GM23248 (cell line): ENCODE data around the gene NOP53. TPM values are rescaled to one million over a fixed set of nuclear protein-coding genes. Genes with fewer than 3 reads are reported as not detected.

Experiments used
- DNase-seq: peaks from one replicate; pipeline ENCODE4 v3.0.0-alpha.2; 2015
- H2AFZ ChIP-seq: fragments of 200-600 bp; sonication (generic); 2 replicates; pipeline ENCODE4 v1.6.1; 2016; ENCODE audit warnings: antibody characterized with exemption
- H3F3A ChIP-seq: fragments of 200-600 bp; sonication (generic); 2 replicates; pipeline ENCODE4 v1.6.1; 2016; ENCODE audit warnings: mild to moderate bottlenecking, antibody characterized with exemption, mixed run types; ENCODE audit not compliant: insufficient read depth
- H3K27ac ChIP-seq: fragments of 200-600 bp; sonication (generic); 2 replicates; pipeline ENCODE4 v1.5.1; 2016; ENCODE audit warnings: mild to moderate bottlenecking
- H3K27me3 ChIP-seq: fragments of 200-600 bp; sonication (generic); replicated peaks from 2 replicates; pipeline ENCODE4 v1.6.1; 2016; ENCODE audit warnings: mild to moderate bottlenecking; ENCODE audit not compliant: insufficient read depth
- H3K36me3 ChIP-seq: fragments of 200-600 bp; sonication (generic); 2 replicates; pipeline ENCODE4 v1.6.1; 2016; ENCODE audit warnings: low read depth, mild to moderate bottlenecking
- H3K4me1 ChIP-seq: fragments of 200-600 bp; sonication (generic); 2 replicates; pipeline ENCODE4 v1.6.1; 2016; ENCODE audit warnings: mild to moderate bottlenecking; ENCODE audit not compliant: insufficient read depth
- H3K4me2 ChIP-seq: fragments of 200-600 bp; sonication (generic); one replicate; pipeline ENCODE4 v1.6.1; 2016; ENCODE audit warnings: mild to moderate bottlenecking; ENCODE audit not compliant: unreplicated experiment
- H3K4me3 ChIP-seq: fragments of 200-600 bp; sonication (generic); 2 replicates; pipeline ENCODE4 v1.5.1; 2016; ENCODE audit warnings: mild to moderate bottlenecking
- H3K79me2 ChIP-seq: fragments of 200-600 bp; sonication (generic); 2 replicates; pipeline ENCODE4 v1.6.1; 2016; ENCODE audit warnings: mild to moderate bottlenecking; ENCODE audit not compliant: insufficient read depth
- H3K9ac ChIP-seq: fragments of 200-600 bp; sonication (generic); 2 replicates; pipeline ENCODE4 v1.6.1; 2016; ENCODE audit warnings: mild to moderate bottlenecking
- H3K9me2 ChIP-seq: fragments of 200-600 bp; sonication (generic); 2 replicates; pipeline ENCODE4 v1.6.1; 2016; ENCODE audit warnings: mixed run types, mild to moderate bottlenecking, moderate library complexity; ENCODE audit not compliant: insufficient read depth
- H3K9me3 ChIP-seq: fragments of 200-600 bp; sonication (generic); one replicate; pipeline ENCODE4 v1.6.1; 2017; ENCODE audit warnings: low read depth
- H4K20me1 ChIP-seq: fragments of 200-600 bp; sonication (generic); 2 replicates; pipeline ENCODE4 v1.6.0; 2016; ENCODE audit not compliant: insufficient read depth
- EZH2 ChIP-seq: fragments of 200-600 bp; sonication (generic); IDR thresholded peaks from 2 replicates; pipeline ENCODE4 v1.6.1; 2018; ENCODE audit warnings: antibody characterized with exemption, mild to moderate bottlenecking; ENCODE audit not compliant: insufficient read depth, poor library complexity, severe bottlenecking
- EZH2phosphoT487 ChIP-seq: fragments of 200-600 bp; sonication (generic); IDR thresholded peaks from 2 replicates; pipeline ENCODE4 v1.6.1; 2018; ENCODE audit warnings: antibody characterized with exemption, moderate library complexity, mild to moderate bottlenecking, low read depth; ENCODE audit not compliant: insufficient read depth
- WGBS, 2 experiments: methylation state at CpG; one replicate each; pipeline ENCODE4 v1.1.6; 2015 to 2017; ENCODE audit warnings: low lambda C conversion rate in 2 of 2, low coverage in 1 of 2; ENCODE audit errors: missing lambda C conversion rate in 2 of 2; 5-methylcytosine and 5-hydroxymethylcytosine counted together
- in situ Hi-C: fragments of 300-500 bp; cut with MboI; formaldehyde crosslinking; loops from 2 replicates; pipeline ENCODE4 v1.15.0; 2020
- polyA plus RNA-seq: library from polyadenylated mRNA; unstranded; fragments of >200 nt; fragmentation: Nextera tagmentation; extraction: Ambion mirVana; gene quantifications from 2 replicates; pipeline ENCODE4 v1.2.1, GENCODE V29; 2016
- total RNA-seq: library from RNA; depleted of rRNA; stranded (reverse); fragments of >200 nt; shearing (Covaris generic); gene quantifications from 2 replicates; pipeline ENCODE4 v1.2.3, GENCODE V29; 2014

Gene NOP53
- total and polyA plus RNA-seq, 2 experiments from 2014 or later = 40.7 to 62.8 TPM

- peaks cover 6% of the 10 kb centered on the region; the same call in 1 of the 2 replicates for H3F3A ChIP-seq
- no peak overlapping the region for H3K27ac ChIP-seq
- no peak overlapping the region for H3K4me3 ChIP-seq
- TF ChIP-seq EZH2phosphoT487 (no peak), EZH2 (no peak)
- H3K9ac ChIP-seq = no peak overlapping the region
- WGBS, 2 experiments = 84 to 87% methylated on average over 5 of the region's 5 CpGs
- H3K9me2 ChIP-seq = no peaks in the 10 kb centered on the region
- no peaks in the 10 kb centered on the region for H3K9me3 ChIP-seq
- no peaks in the 10 kb centered on the region for H4K20me1 ChIP-seq
- no peaks in the 10 kb centered on the region for H3K4me1 ChIP-seq
- no peaks in the 10 kb centered on the region for H3K27me3 ChIP-seq
- peaks cover 22% of the 10 kb centered on the region; the same call in 1 of the 2 replicates for H3K36me3 ChIP-seq
- DNase-seq = no peak
- no peaks in the 10 kb centered on the region for H3K79me2 ChIP-seq
- H3K4me2 ChIP-seq = no peak overlapping the region
- in situ Hi-C loops = no loop called here
- no peak overlapping the region for H2AFZ ChIP-seq
Measured at GRCh38 chr19:47758443-47758804, 13.1 kb downstream of the NOP53 start.

- Histone ChIP-seq H3K27ac (no peak overlapping the region), H3K9me2 (no peaks in the 10 kb centered on the region), H3K4me2 (no peak overlapping the region), H4K20me1 (no peaks in the 10 kb centered on the region), H3K4me1 (no peaks in the 10 kb centered on the region), H3K27me3 (no peaks in the 10 kb centered on the region), H3K9ac (no peak overlapping the region), H2AFZ (no peak overlapping the region), H3K79me2 (no peaks in the 10 kb centered on the region), H3F3A (peaks cover 6% of the 10 kb centered on the region; the same call in 1 of the 2 replicates), H3K4me3 (no peak overlapping the region), H3K36me3 (peaks cover 17% of the 10 kb centered on the region; the same call in 1 of the 2 replicates), H3K9me3 (no peaks in the 10 kb centered on the region)
- TF ChIP-seq EZH2phosphoT487 (no peak), EZH2 (no peak)
- WGBS, 2 experiments = 88 to 90% methylated on average over 5 of the region's 5 CpGs
- in situ Hi-C loops = no loop called here
- DNase-seq = no peak
Measured at GRCh38 chr19:47760632-47760999, 15.3 kb downstream of the NOP53 start.

GRCh38 chr19:47761566-47761965, 16.2 kb downstream of the NOP53 start:
- no peak for DNase-seq
- H3K27ac ChIP-seq = no peak overlapping the region
- H4K20me1 ChIP-seq = no peaks in the 10 kb centered on the region
- in situ Hi-C loops = no loop called here
- WGBS, 2 experiments = 68 to 70% methylated on average over 5 of the region's 5 CpGs
- H3F3A ChIP-seq = peaks cover 6% of the 10 kb centered on the region; the same call in 1 of the 2 replicates
- H3K4me3 ChIP-seq = no peak overlapping the region
- peaks cover 17% of the 10 kb centered on the region; the same call in 1 of the 2 replicates for H3K36me3 ChIP-seq
- H3K4me1 ChIP-seq = no peaks in the 10 kb centered on the region
- no peaks in the 10 kb centered on the region for H3K9me2 ChIP-seq
- no peaks in the 10 kb centered on the region for H3K27me3 ChIP-seq
- no peak overlapping the region for H3K4me2 ChIP-seq
- no peaks in the 10 kb centered on the region for H3K79me2 ChIP-seq
- TF ChIP-seq EZH2phosphoT487 = no peak
- TF ChIP-seq EZH2 = no peak
- H2AFZ ChIP-seq = no peak overlapping the region
- no peaks in the 10 kb centered on the region for H3K9me3 ChIP-seq
- no peak overlapping the region for H3K9ac ChIP-seq

- Histone ChIP-seq H3K9ac (no peak overlapping the region), H3K4me2 (no peak overlapping the region), H3K79me2 (no peaks in the 10 kb centered on the region), H3K9me3 (no peaks in the 10 kb centered on the region), H3K27me3 (no peaks in the 10 kb centered on the region), H3K27ac (no peak overlapping the region), H3K9me2 (no peaks in the 10 kb centered on the region), H3K4me1 (no peaks in the 10 kb centered on the region), H3K36me3 (peaks cover 14% of the 10 kb centered on the region; the same call in 1 of the 2 replicates), H2AFZ (no peak overlapping the region), H3K4me3 (no peak overlapping the region), H4K20me1 (no peaks in the 10 kb centered on the region), H3F3A (peaks cover 6% of the 10 kb centered on the region; the same call in 1 of the 2 replicates)
- 41 to 53% methylated on average over 3 of the region's 3 CpGs for WGBS, 2 experiments
- in situ Hi-C loops = no loop called here
- no peak for TF ChIP-seq EZH2phosphoT487
- no peak for TF ChIP-seq EZH2
- DNase-seq = no peak
Measured at GRCh38 chr19:47762151-47762550, 16.8 kb downstream of the NOP53 start.
